Fibroblast of lung (primary cell): ENCODE data around the gene NUP62. TPM values are rescaled to one million over a fixed set of nuclear protein-coding genes. Genes with fewer than 3 reads are reported as not detected.
"Not testable (repeated sequence)": the region's sequence is repeated elsewhere in the genome, so short reads cannot be mapped to it uniquely, and the experiment has no call there.

Experiments used
- DNase-seq, 2 donors: peaks; one replicate each; pipeline versions ENCODE4 v3.0.0 to v3.0.0-alpha.2; 2010; ENCODE audit warnings: low read depth in 2 of 2
- H2AFZ ChIP-seq: 2 replicates; pipeline ENCODE4 v1.5.1; 2012; ENCODE audit warnings: low read length, control low read depth, inconsistent platforms
- H3K27ac ChIP-seq: 2 replicates; pipeline ENCODE4 v1.5.1; 2011; ENCODE audit warnings: low read length, control low read depth; ENCODE audit not compliant: insufficient read depth
- H3K27me3 ChIP-seq: 2 replicates; pipeline ENCODE4 v1.5.1; 2011; ENCODE audit warnings: mild to moderate bottlenecking, low read length; ENCODE audit not compliant: control insufficient read depth, insufficient read depth
- H3K36me3 ChIP-seq: 2 replicates; pipeline ENCODE4 v1.5.1; 2011; ENCODE audit warnings: low read length; ENCODE audit not compliant: control insufficient read depth, insufficient read depth
- H3K4me1 ChIP-seq: 2 replicates; pipeline ENCODE4 v1.5.1; 2011; ENCODE audit warnings: low read length; ENCODE audit not compliant: control insufficient read depth, insufficient read depth; ENCODE audit errors: extremely low read depth
- H3K4me2 ChIP-seq: 2 replicates; pipeline ENCODE4 v1.5.1; 2011; ENCODE audit warnings: low read length, control low read depth; ENCODE audit not compliant: insufficient read depth; ENCODE audit errors: extremely low read depth
- H3K4me3 ChIP-seq, 4 experiments: fragments of 200-600 bp in 1 of 4; sonication (generic) in 1 of 4; replicated peaks in 1 of 4; 2 replicates each; pipeline ENCODE4 v1.5.1; 2011 to 2016; ENCODE audit warnings: low read length in 4 of 4, low read depth in 3 of 4, mild to moderate bottlenecking in 3 of 4, control low read depth in 2 of 4, inconsistent platforms in 1 of 4, mixed read lengths in 1 of 4; ENCODE audit not compliant: insufficient read depth in 1 of 4; ENCODE audit errors: control extremely low read depth in 1 of 4
- H3K79me2 ChIP-seq: 2 replicates; pipeline ENCODE4 v1.5.1; 2012; ENCODE audit warnings: mild to moderate bottlenecking, low read length, inconsistent platforms; ENCODE audit not compliant: control insufficient read depth, insufficient read depth
- H3K9ac ChIP-seq: 2 replicates; pipeline ENCODE4 v1.5.1; 2011; ENCODE audit warnings: mild to moderate bottlenecking, low read length, control low read depth; ENCODE audit not compliant: insufficient read depth
- H3K9me3 ChIP-seq: 2 replicates; pipeline ENCODE4 v1.5.1; 2012; ENCODE audit warnings: low read depth, low read length; ENCODE audit not compliant: control insufficient read depth, insufficient read depth
- H4K20me1 ChIP-seq: 2 replicates; pipeline ENCODE4 v1.5.1; 2011; ENCODE audit warnings: low read length; ENCODE audit not compliant: control insufficient read depth, insufficient read depth; ENCODE audit errors: extremely low read depth
- CTCF ChIP-seq, 2 donors: IDR thresholded peaks in 1 of 2; conservative IDR thresholded peaks in 1 of 2; 1 replicate in 1 of 2; 2 replicates in 1 of 2; pipeline ENCODE4 v1.5.1; 2011 to 2012; ENCODE audit warnings: low read length in 2 of 2, control low read depth in 1 of 2, inconsistent platforms in 1 of 2, low read depth in 1 of 2, mild to moderate bottlenecking in 1 of 2
- EZH2 ChIP-seq: IDR thresholded peaks from 2 replicates; pipeline ENCODE4 v1.5.1; 2012; ENCODE audit warnings: low read length, control low read depth, mild to moderate bottlenecking; ENCODE audit errors: missing control alignments
- polyA plus RNA-seq, 2 donors: library from polyadenylated mRNA; depleted of rRNA in 1 of 2; stranded (reverse) in 1 of 2; unstranded in 1 of 2; fragments of >200 nt; gene quantifications; 2 replicates each; pipeline ENCODE4 v1.2.1, GENCODE V29; 2011 to 2012; ENCODE audit warnings: missing spikeins in 1 of 2
- total RNA-seq: library from RNA; depleted of rRNA; stranded (reverse); fragments of >200 nt; gene quantifications from 2 replicates; pipeline ENCODE4 v1.2.1, GENCODE V29; 2014

Gene NUP62
- total and polyA plus RNA-seq, 2 donors (not counting 1 experiment from before 2014, with no cell fraction given): 8.9 to 20.8 TPM

- no peak overlapping the region for H3K9ac ChIP-seq
- H3K36me3 ChIP-seq: no peaks in the 10 kb centered on the region
- no peak overlapping the region for H3K4me2 ChIP-seq
- H3K9me3 ChIP-seq: no peaks in the 10 kb centered on the region
- DNase-seq: no peak
- H3K79me2 ChIP-seq: no peaks in the 10 kb centered on the region
- H3K4me1 ChIP-seq: no peaks in the 10 kb centered on the region
- TF ChIP-seq CTCF (conservative IDR thresholded peaks at IDR 0.05 in 1 of 2, IDR thresholded peaks at IDR 0.05 in 1 of 2; ENCODE audit: low read depth in 1 of 2, low read length in 2 of 2): no peak
- no peak for TF ChIP-seq EZH2
- no peak overlapping the region for H3K4me3 ChIP-seq
- H4K20me1 ChIP-seq: no peaks in the 10 kb centered on the region
- no peak overlapping the region for H3K27ac ChIP-seq
- no peaks in the 10 kb centered on the region for H3K27me3 ChIP-seq
- H2AFZ ChIP-seq: no peak overlapping the region
Observed at GRCh38 chr19:49968279-49968922, 39.1 kb upstream of the NUP62 start.

- not testable (repeated sequence) for H3K79me2 ChIP-seq, H3K4me3 ChIP-seq, H4K20me1 ChIP-seq, H3K9me3 ChIP-seq, H3K27me3 ChIP-seq, H3K4me2 ChIP-seq, DNase-seq, H3K36me3 ChIP-seq, H3K27ac ChIP-seq, H2AFZ ChIP-seq, H3K9ac ChIP-seq, H3K4me1 ChIP-seq
Observed at GRCh38 chr19:49960980-49961379, 31.7 kb upstream of the NUP62 start, which contains the start of gene SIGLEC11. Gene SIGLEC11, minus strand, starts transcription at chr19:49961172. Its CDS starts 91 bp downstream, at chr19:49961081.

- not testable (repeated sequence) for H3K27me3 ChIP-seq, H3K9me3 ChIP-seq, H4K20me1 ChIP-seq, DNase-seq, H3K4me3 ChIP-seq, H3K27ac ChIP-seq, H3K9ac ChIP-seq, H3K36me3 ChIP-seq, H2AFZ ChIP-seq, H3K4me1 ChIP-seq, H3K4me2 ChIP-seq, H3K79me2 ChIP-seq
Observed at GRCh38 chr19:49959892-49960291, 30.6 kb upstream of the NUP62 start.

GRCh38 chr19:49958596-49958995, 29.3 kb upstream of the NUP62 start:
- not testable (repeated sequence) for DNase-seq

GRCh38 chr19:49958144-49958543, 28.8 kb upstream of the NUP62 start:
- H3K9ac ChIP-seq, DNase-seq, H3K4me3 ChIP-seq, H3K9me3 ChIP-seq, H3K4me1 ChIP-seq, H3K4me2 ChIP-seq, H3K27ac ChIP-seq, H3K27me3 ChIP-seq, H2AFZ ChIP-seq, H3K36me3 ChIP-seq, H3K79me2 ChIP-seq, H4K20me1 ChIP-seq: not testable (repeated sequence)

More at GRCh38 chr19:49958596-49958995, 29.3 kb upstream of the NUP62 start:
- not testable (repeated sequence) for H3K36me3 ChIP-seq, H4K20me1 ChIP-seq, H3K27me3 ChIP-seq, H3K4me2 ChIP-seq, H2AFZ ChIP-seq, H3K27ac ChIP-seq, H3K4me3 ChIP-seq, H3K4me1 ChIP-seq, H3K79me2 ChIP-seq, H3K9ac ChIP-seq, H3K9me3 ChIP-seq
